ENCODE data around the gene TRIM9. TPM values are rescaled to one million over a fixed set of nuclear protein-coding genes. Genes with fewer than 3 reads are reported as not detected.

Gene TRIM9
- total and polyA plus RNA-seq, 9 of the 15 experiments (the other 6 are each of a cell fraction or from before 2014, with no cell fraction given) = 0.03 to 0.15 (median 0.04) TPM; not detected in 4

GRCh38 chr14:51094282-51094821 lies 553 bp downstream of the TRIM9 start (continued):
- TF ChIP-seq ZNF511 (CRISPR knock-in tag; IDR thresholded peaks at IDR 0.05) (no peak), PTBP1 (IDR thresholded peaks at IDR 0.05; ENCODE audit: low read depth, low read length) (no peak), NFIC (IDR thresholded peaks at IDR 0.05) (no peak), MTA1 (IDR thresholded peaks at IDR 0.05; ENCODE audit: borderline replicate concordance) (no peak), HDAC1 (IDR thresholded peaks at IDR 0.05) (no peak), SRSF9 (IDR thresholded peaks at IDR 0.05; ENCODE audit: borderline replicate concordance, low read depth, low read length) (no peak), ZNF655 (CRISPR knock-in tag; IDR thresholded peaks at IDR 0.05) (no peak), CREB3 (tag; conservative IDR thresholded peaks at IDR 0.05; ENCODE audit: low read depth) (no peak), ESRRB (CRISPR knock-in tag; IDR thresholded peaks at IDR 0.05; ENCODE audit: borderline replicate concordance) (no peak)

Measured in K562 (cell line).